Ovary (tissue), 3 donors: ENCODE measurements around the gene FYN.

Source experiments
- CTCF ChIP-seq, 3 donors: fragments of 450-650 bp in 2 of 3; fragments of 200-600 bp in 1 of 3; IDR thresholded peaks; one replicate each; pipeline versions ENCODE4 v1.5.1 to v1.8.0; 2016 to 2022; ENCODE audit warnings: antibody characterized with exemption in 3 of 3, mild to moderate bottlenecking in 1 of 3
- POLR2A ChIP-seq: fragments of 450-650 bp; IDR thresholded peaks from one replicate; pipeline ENCODE4 v1.6.1; 2017; ENCODE audit warnings: antibody characterized with exemption, mild to moderate bottlenecking, moderate library complexity
- donor health status: DM: no; HTN: no; CAD: no.

GRCh38 chr6:111710911-111711310, 162.3 kb downstream of the FYN start:
- TF ChIP-seq CTCF (IDR thresholded peaks at IDR 0.05) (no peak), POLR2A (no peak)
